VCaP (cell line): Measurements from ENCODE around the gene FAM161A.
"Not testable (repeated sequence)": the region's sequence is repeated elsewhere in the genome, so short reads cannot be mapped to it uniquely, and the experiment has no call there.

ENCODE experiments used
- H3K27ac ChIP-seq: fragments of 450-650 bp; 2 replicates; pipeline ENCODE4 v1.5.1; 2017
- TF ChIP-seq, protein P1 (sequence below): fragments of 450-650 bp; conservative IDR thresholded peaks from 2 replicates; pipeline ENCODE4 v1.5.1; 2017; ENCODE audit warnings: mild to moderate bottlenecking, moderate library complexity

Gene FAM161A

GRCh38 chr2:61878761-61879160, 24.9 kb upstream of the FAM161A start:
- TF ChIP-seq, protein P1, sequence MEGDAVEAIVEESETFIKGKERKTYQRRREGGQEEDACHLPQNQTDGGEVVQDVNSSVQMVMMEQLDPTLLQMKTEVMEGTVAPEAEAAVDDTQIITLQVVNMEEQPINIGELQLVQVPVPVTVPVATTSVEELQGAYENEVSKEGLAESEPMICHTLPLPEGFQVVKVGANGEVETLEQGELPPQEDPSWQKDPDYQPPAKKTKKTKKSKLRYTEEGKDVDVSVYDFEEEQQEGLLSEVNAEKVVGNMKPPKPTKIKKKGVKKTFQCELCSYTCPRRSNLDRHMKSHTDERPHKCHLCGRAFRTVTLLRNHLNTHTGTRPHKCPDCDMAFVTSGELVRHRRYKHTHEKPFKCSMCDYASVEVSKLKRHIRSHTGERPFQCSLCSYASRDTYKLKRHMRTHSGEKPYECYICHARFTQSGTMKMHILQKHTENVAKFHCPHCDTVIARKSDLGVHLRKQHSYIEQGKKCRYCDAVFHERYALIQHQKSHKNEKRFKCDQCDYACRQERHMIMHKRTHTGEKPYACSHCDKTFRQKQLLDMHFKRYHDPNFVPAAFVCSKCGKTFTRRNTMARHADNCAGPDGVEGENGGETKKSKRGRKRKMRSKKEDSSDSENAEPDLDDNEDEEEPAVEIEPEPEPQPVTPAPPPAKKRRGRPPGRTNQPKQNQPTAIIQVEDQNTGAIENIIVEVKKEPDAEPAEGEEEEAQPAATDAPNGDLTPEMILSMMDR, result no peak
- H3K27ac ChIP-seq, result no peak overlapping the region

DNA sequence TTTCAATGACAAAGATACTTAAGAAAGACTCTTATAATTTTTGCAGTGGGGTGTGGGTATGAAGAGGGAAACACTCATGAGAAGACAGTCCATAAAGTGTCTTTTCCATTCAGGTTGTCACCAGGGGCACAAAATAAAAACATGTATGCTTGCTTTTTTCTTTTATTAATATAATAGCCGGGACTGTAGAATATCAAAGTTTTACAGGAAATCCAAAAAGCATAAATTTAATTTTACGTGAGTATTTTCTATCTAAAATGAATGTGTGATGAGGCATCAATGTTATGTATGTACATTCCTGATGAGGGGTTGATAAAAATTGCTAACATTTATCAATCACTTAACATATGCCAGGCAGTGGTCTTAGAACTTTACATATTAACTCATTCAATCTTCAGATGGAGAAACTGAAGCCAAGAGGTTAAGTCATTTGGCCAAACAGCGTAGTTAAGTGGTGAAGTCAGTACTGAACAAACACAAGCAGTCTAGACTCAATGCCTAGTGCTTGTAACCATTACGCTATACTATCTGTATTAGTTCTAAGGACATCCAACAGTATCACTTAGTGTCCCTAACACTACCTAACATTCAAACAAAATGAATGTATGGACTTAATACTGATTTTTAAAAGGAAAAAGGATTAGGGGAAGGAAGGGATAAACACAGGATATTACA, 23.8 kb upstream of the FAM161A start:
- TF ChIP-seq, protein P1, result no peak
- H3K27ac ChIP-seq, result no peak overlapping the region

GRCh38 chr2:61876400-61876799, 22.5 kb upstream of the FAM161A start:
- TF ChIP-seq, protein P1, result no peak
- no peak overlapping the region for H3K27ac ChIP-seq

DNA sequence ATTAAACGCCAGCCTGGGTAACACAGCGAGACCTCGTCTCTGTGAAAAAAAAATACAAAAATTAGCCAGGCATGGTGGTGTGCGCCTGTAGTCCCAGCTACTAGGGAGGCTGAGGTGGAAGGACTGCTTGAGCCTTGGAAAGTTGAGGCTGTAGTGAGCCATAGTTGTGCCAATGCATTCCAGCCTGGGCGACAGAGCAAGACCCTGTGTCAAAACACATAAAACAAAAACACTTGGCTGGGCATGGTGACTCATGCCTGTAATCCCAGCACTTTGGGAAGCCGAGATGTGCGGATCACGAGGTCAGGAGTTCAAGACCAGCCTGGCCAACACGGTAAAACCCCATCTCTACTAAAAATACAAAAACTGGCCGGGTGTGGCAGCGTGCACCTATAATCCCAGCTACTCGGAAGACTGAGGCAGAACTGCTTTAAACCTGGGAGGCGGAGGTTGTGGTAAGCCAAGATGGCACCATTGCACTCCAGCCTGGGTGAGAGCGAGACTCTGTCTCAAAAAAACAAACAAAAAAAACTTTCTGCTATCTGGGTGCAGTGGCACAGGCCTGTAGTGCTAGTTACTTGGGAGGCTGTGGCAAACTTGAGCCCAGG, 12.7 kb upstream of the FAM161A start:
- not testable (repeated sequence) for H3K27ac ChIP-seq

- no peak overlapping the region for H3K27ac ChIP-seq
- TF ChIP-seq, protein P1, result no peak
Observed at GRCh38 chr2:61862085-61862484, 8.2 kb upstream of the FAM161A start.

GRCh38 chr2:61857224-61857623, 3.4 kb upstream of the FAM161A start:
- no peak overlapping the region for H3K27ac ChIP-seq
- TF ChIP-seq, protein P1, result no peak

GRCh38 chr2:61855318-61855613, 1.4 kb upstream of the FAM161A start:
- H3K27ac ChIP-seq, result peak overlapping the region; percentile 88
- TF ChIP-seq, protein P1, result no peak

DNA sequence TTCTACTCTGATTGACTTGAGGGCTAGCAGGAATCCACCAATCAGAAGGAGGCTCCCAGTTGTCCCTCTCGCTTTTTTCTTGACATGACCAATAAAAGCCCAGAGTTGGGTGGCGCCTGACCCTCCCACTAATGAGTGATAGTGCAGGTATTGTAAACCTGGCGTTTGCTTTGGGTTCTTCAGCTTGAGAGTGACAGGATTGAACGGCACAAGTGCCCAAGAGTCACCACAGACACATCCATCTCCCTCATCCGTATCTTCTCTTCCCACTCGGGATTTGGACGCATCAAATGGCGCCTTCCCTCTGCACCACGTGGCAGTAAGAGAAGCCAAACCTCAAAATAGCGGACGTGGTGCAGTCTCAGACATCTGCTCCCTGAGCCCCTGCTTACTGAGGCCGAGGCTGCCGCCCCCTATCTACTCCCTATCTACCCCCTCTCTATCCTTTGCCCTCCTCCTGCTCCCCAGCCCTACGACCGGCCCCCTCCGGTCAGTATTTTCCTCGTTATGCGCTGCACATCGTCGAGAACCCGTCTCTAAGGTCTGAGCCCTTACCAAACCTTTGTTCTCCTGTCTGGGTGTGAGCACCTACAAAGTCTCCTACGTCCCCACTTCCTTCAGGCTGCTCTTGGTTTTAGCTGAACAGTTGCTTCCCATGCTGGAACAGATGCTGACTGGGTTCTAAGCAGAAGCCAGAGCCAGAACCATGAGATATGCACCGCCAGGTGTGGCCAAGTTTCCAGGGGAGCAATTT, 881 bp upstream of the FAM161A start:
- TF ChIP-seq, protein P1, result peak; percentile 4; the same call in 1 of the 2 replicates
- H3K27ac ChIP-seq, result peak overlapping the region; percentile 88
